GM18858 (cell line): ENCODE measurements around the gene MPRIP.
A peak's percentile ranks its signal among the peaks of the same experiment; 100 is the strongest.

Experiments used
- ATAC-seq: cut with Tn5 transposase; IDR thresholded peaks from one replicate; pipeline ENCODE4 v1.9.1; 2021; ENCODE audit not compliant: unreplicated experiment

MPRIP gene

GRCh38 chr17:17028059-17028877, 14.0 kb upstream of the MPRIP start:
- ATAC-seq = no peak

GRCh38 chr17:17028878-17029535, 13.2 kb upstream of the MPRIP start:
- ATAC-seq = no peak

- no peak for ATAC-seq
Observed at GRCh38 chr17:17029938-17030337, 12.3 kb upstream of the MPRIP start.

GRCh38 chr17:17030515-17031211, 11.6 kb upstream of the MPRIP start:
- ATAC-seq = no peak

GRCh38 chr17:17032131-17032692, 10.0 kb upstream of the MPRIP start:
- no peak for ATAC-seq

GRCh38 chr17:17033466-17033865, 8.8 kb upstream of the MPRIP start:
- no peak for ATAC-seq

- ATAC-seq = no peak
Observed at GRCh38 chr17:17034026-17034425, 8.2 kb upstream of the MPRIP start.

- ATAC-seq = no peak
Observed at GRCh38 chr17:17034496-17035075, 7.7 kb upstream of the MPRIP start.

- ATAC-seq = no peak
Observed at GRCh38 chr17:17035490-17035889, 6.8 kb upstream of the MPRIP start.

- no peak for ATAC-seq
Observed at GRCh38 chr17:17035920-17036523, 6.2 kb upstream of the MPRIP start.

- no peak for ATAC-seq
Observed at GRCh38 chr17:17036524-17036998, 5.7 kb upstream of the MPRIP start.

GRCh38 chr17:17039911-17040310, 2.3 kb upstream of the MPRIP start:
- ATAC-seq = no peak

- ATAC-seq = no peak
Observed at GRCh38 chr17:17041018-17041521, 1.2 kb upstream of the MPRIP start.

- peak; percentile 74 for ATAC-seq
Observed at GRCh38 chr17:17041571-17042383, 480 bp upstream of the MPRIP start.

GRCh38 chr17:17042851-17043460, 699 bp downstream of the MPRIP start:
- no peak for ATAC-seq

- no peak for ATAC-seq
Observed at GRCh38 chr17:17043461-17044271, 1.4 kb downstream of the MPRIP start.

- ATAC-seq = no peak
Observed at GRCh38 chr17:17044846-17045561, 2.7 kb downstream of the MPRIP start.

- no peak for ATAC-seq
Observed at GRCh38 chr17:17048106-17048505, 5.8 kb downstream of the MPRIP start.
